LNCAP (cell line): ENCODE results near the gene PROK1.

Experiments
- CTCF ChIP-seq: fragments of 450-650 bp; IDR thresholded peaks from 2 replicates; pipeline ENCODE4 v1.5.1; 2017; ENCODE audit warnings: mild to moderate bottlenecking

Gene PROK1

GRCh38 chr1:110505596-110505995, 54.6 kb downstream of the PROK1 start:
- TF ChIP-seq CTCF, result no peak

GRCh38 chr1:110506541-110506940, 55.6 kb downstream of the PROK1 start:
- no peak for TF ChIP-seq CTCF
